ENCODE results near the gene RFPL1.

The RFPL1 gene

DNA sequence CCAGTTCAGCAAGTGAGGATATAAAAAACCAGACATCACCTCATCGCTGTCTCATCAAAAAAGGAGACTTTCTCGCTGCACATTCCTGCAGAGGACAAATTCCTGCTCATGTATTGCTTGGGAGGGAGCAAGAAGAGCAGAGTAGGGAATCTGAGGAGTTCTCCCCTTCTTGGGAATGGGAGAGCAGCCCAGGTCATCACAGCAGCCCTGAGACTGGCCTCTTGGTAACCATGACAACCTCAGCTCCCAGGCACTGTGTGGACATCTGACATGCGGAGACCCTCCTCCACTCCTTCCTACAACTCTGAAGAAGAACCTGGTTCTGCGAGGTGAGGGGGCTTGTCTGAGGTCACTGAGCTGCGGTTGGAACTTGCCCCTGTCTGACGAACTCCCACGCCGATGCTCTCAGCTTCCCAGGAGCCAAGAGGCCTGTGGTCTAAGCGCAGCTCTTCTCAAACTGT lies 17.9 kb downstream of the RFPL1 start:
- no peak overlapping the region for H3K4me3 ChIP-seq
- TF ChIP-seq, protein P1, sequence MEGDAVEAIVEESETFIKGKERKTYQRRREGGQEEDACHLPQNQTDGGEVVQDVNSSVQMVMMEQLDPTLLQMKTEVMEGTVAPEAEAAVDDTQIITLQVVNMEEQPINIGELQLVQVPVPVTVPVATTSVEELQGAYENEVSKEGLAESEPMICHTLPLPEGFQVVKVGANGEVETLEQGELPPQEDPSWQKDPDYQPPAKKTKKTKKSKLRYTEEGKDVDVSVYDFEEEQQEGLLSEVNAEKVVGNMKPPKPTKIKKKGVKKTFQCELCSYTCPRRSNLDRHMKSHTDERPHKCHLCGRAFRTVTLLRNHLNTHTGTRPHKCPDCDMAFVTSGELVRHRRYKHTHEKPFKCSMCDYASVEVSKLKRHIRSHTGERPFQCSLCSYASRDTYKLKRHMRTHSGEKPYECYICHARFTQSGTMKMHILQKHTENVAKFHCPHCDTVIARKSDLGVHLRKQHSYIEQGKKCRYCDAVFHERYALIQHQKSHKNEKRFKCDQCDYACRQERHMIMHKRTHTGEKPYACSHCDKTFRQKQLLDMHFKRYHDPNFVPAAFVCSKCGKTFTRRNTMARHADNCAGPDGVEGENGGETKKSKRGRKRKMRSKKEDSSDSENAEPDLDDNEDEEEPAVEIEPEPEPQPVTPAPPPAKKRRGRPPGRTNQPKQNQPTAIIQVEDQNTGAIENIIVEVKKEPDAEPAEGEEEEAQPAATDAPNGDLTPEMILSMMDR (IDR thresholded peaks at IDR 0.05): no peak
- DNase-seq (ENCODE audit: low spot score): no peak
- H3K27ac ChIP-seq: no peak overlapping the region

DNA sequence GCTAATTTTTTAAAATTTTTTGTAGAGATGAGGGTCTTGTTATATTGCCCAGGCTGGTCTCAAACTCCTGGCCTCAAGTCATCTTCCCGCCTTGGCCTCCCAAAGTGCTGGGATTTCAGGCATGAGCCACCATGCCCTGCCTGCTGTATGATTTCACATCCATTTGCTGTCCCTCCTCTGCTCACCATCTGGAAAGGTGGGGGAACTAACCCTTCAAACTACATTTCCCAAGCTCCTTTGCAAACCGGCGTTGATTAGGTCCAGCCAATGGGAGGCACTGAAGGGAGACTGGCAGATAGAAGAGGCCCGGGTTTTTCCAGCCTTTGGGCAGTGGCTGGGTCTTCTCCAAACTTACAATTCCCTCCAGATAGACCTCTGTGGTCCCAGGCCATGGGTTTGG lies 19.3 kb downstream of the RFPL1 start:
- TF ChIP-seq, protein P1 (IDR thresholded peaks at IDR 0.05): no peak
- DNase-seq (ENCODE audit: low spot score): no peak
- Histone ChIP-seq H3K27ac (no peak overlapping the region), H3K4me3 (no peak overlapping the region)

DNA sequence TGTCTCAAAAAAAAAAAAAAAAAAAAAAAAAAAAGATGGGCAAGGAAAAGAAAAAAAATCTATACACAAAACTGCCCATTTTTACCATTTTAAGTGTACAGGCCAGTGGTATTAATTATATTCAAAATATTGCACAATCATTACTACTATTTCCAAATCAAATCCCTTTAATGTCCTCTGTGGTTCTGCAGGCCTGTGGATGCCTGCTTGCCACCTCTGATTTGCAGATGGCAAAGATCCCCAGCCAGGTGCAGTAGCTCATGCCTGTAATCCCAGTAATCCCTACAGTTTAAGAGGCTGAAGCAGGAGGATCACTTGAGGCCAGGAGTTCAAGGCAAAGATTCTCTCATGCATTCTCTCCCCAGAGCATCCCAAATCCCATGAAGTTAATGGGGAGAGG lies 20.2 kb downstream of the RFPL1 start:
- Histone ChIP-seq H3K4me3 (no peak overlapping the region), H3K27ac (no peak overlapping the region)
- no peak for DNase-seq (ENCODE audit: low spot score)
- TF ChIP-seq, protein P1 (IDR thresholded peaks at IDR 0.05): no peak

DNA sequence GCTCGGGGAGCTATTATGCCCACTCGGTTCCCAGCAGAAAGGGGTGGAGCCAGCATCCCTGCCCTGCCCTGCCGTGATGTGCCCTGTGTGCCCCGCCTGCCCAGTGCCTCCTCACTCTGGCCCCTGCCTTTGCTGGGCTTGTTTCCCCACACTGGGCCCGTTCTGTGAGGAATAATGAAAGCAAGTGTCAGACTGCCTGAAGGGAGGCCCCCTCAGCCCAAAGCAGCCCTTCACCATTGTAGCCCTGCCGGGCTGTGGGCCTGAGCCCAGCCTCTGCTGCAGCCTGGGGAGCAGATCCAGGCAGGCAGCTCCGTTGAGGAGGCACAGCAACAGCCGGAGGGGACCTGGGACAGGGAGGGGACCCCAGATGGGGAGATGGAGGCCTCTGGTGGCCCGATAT lies 21.4 kb downstream of the RFPL1 start:
- DNase-seq (ENCODE audit: low spot score): no peak
- no peak overlapping the region for H3K27ac ChIP-seq
- H3K4me3 ChIP-seq: no peak overlapping the region
- TF ChIP-seq, protein P1 (IDR thresholded peaks at IDR 0.05): no peak

DNA sequence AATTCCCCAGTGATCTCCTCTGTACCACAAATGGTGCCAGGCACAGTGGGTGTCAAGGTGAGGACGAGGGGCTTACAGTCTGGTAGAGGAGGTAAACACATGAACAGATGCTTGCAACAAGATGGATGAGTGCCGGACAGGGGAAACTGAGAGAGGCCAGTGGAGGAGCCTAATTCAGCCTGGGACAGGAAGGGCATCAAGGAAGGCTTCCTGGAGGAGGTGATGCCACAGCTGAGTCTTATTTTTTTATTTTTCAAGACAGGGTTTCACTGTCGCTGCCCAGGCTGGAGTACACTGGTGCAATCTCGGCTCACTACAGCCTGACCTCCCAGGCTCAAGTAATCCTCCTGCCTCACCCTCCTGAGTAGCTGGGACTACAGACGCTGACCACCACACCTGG lies 22.9 kb downstream of the RFPL1 start:
- no peak overlapping the region for H3K27ac ChIP-seq
- no peak for DNase-seq (ENCODE audit: low spot score)
- H3K4me3 ChIP-seq: no peak overlapping the region
- TF ChIP-seq, protein P1 (IDR thresholded peaks at IDR 0.05): no peak

DNA sequence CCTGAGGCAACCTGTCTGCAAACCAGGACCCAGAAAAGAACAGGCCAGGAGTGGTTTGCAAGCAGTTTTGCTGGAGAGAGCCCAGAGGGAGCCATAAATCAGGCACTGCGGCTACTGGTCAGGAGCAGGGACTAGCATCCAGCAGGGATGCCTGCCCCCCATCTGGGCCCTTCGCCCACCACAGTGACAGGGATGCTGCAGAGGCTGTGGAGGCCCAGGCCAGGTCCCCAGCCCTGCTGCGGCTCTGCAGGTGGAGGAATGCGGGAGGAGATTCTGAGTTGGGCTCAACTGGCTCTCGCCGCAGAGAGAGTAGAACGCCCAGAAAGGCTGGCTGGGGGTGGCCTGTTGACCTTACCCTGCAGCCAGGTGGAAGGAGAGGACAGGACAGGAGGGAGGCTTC lies 25.2 kb downstream of the RFPL1 start:
- no peak overlapping the region for H3K4me3 ChIP-seq
- H3K27ac ChIP-seq: no peak overlapping the region
- DNase-seq (ENCODE audit: low spot score): no peak
- TF ChIP-seq, protein P1 (IDR thresholded peaks at IDR 0.05): no peak

DNA sequence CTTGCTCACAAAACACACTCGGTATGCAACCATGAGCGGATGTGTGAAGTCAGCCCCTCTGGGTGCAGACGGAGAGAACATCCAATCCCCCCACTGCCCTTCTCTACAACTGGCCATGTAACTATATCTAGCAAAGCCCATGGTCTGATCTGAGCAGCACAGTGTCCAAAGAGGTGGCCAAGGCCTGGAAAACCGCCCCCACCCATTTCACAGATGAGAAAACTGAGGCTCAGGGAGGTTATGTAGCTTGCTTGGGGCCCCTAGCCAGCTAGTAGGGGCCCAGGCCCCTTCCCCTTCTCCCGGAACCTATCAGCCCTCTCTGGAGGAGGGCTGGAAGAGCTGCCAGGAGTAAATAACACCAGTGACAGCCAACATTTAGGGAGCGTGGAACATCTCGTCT lies 26.2 kb downstream of the RFPL1 start:
- Histone ChIP-seq H3K4me3 (no peak overlapping the region), H3K27ac (no peak overlapping the region)
- TF ChIP-seq, protein P1 (IDR thresholded peaks at IDR 0.05): no peak
- no peak for DNase-seq (ENCODE audit: low spot score)

Measured in coronary artery (tissue), 2 donors.